HG02759 (cell line): ENCODE results near the gene IRGC.
"Not testable (repeated sequence)": the region's sequence is repeated elsewhere in the genome, so short reads cannot be mapped to it uniquely, and the experiment has no call there.

Source experiments
- ATAC-seq: cut with Tn5 transposase; IDR thresholded peaks from one replicate; pipeline ENCODE4 v1.9.1; 2021; ENCODE audit warnings: mild to moderate bottlenecking, moderate library complexity; ENCODE audit not compliant: unreplicated experiment

Gene IRGC

GRCh38 chr19:43715776-43716175 is at the start of gene IRGC:
Gene IRGC, plus strand, starts transcription at chr19:43716076. Its CDS starts 2,483 bp downstream, at chr19:43718559.
- no peak for ATAC-seq

GRCh38 chr19:43667126-43667875 is 48.6 kb upstream of the IRGC start:
- no peak for ATAC-seq

- ATAC-seq = no peak
These were observed 47.9 kb upstream of the IRGC start for GRCh38 chr19:43667876-43668405.

GRCh38 chr19:43668406-43669109 is 47.3 kb upstream of the IRGC start:
- peak; percentile 87 for ATAC-seq

- ATAC-seq = no peak
These were observed 43.7 kb upstream of the IRGC start for GRCh38 chr19:43672061-43672679.

GRCh38 chr19:43673637-43674036 is 42.2 kb upstream of the IRGC start:
- ATAC-seq = no peak

- ATAC-seq = no peak
These were observed 41.7 kb upstream of the IRGC start for GRCh38 chr19:43674183-43674582.

GRCh38 chr19:43674596-43674995 is 41.3 kb upstream of the IRGC start:
- no peak for ATAC-seq

GRCh38 chr19:43675269-43675879 is 40.5 kb upstream of the IRGC start:
- ATAC-seq = no peak

GRCh38 chr19:43675906-43676305 is 40.0 kb upstream of the IRGC start:
- no peak for ATAC-seq

GRCh38 chr19:43678512-43679261 is 37.2 kb upstream of the IRGC start:
- no peak for ATAC-seq

- ATAC-seq = no peak
These were observed 34.1 kb upstream of the IRGC start for GRCh38 chr19:43681821-43682220.

- ATAC-seq = not testable (repeated sequence)
These were observed 33.6 kb upstream of the IRGC start for GRCh38 chr19:43682269-43682668.

- no peak for ATAC-seq
These were observed 32.8 kb upstream of the IRGC start for GRCh38 chr19:43682824-43683661.

GRCh38 chr19:43683905-43684304 is 32.0 kb upstream of the IRGC start:
- no peak for ATAC-seq

- no peak for ATAC-seq
These were observed 31.6 kb upstream of the IRGC start for GRCh38 chr19:43684326-43684725.

- no peak for ATAC-seq
These were observed 28.2 kb upstream of the IRGC start for GRCh38 chr19:43687660-43687997.

- no peak for ATAC-seq
These were observed 27.7 kb upstream of the IRGC start for GRCh38 chr19:43688059-43688701.

- no peak for ATAC-seq
These were observed 25.4 kb upstream of the IRGC start for GRCh38 chr19:43690444-43690843.
